NCI-H748 (cell line): Measurements from ENCODE around the gene PDE6H.

ENCODE experiments used
- DNase-seq: peaks from one replicate; lab custom pipeline; 2025; ENCODE audit not compliant: unreplicated experiment; lab: John Stamatoyannopoulos, UW

The PDE6H gene

GRCh38 chr12:14950982-14951746, 21.7 kb upstream of the PDE6H start:
- no peak for DNase-seq

DNA sequence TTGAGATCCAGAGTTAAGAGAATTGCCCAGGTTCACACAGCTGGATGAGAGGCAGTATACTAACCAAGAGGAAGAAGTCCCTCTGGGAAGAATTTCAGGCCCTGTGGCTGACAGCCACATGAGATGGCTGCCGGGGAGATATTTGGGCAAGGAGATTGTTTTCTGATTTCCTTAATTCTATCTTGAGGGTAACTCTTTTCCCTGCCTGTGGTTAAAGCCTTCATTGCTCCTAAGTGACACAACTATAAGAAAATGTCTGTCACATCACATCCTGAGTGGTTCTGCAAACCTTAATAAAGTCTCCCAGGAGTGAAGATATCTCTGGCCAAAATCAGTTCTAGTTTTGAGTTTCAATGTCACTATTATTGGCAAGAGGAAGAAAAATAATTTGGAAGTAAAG, 21.0 kb upstream of the PDE6H start:
- DNase-seq = no peak

- peak; percentile 62 for DNase-seq
Observed at GRCh38 chr12:14952299-14952921, 20.4 kb upstream of the PDE6H start.

DNA sequence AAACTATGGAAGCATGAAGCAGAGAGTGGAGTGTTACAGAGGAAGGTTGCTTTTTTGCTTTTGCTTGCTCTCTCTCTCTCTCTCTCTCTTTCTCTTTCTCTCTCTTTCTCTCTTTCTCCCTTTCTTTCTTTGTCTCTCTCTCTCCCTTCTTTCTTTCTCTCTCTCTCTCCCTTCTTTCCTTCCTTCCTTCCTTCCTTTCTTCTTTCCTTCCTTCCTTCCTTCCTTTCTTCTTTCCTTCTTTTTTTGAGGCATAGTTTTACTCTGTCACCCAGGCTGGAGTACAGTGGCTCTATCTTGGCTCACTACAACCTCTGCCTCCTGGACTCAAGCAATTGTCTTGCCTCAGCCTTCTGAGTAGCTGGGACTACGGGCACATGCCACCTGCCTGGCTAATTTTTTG, 19.1 kb upstream of the PDE6H start:
- DNase-seq = no peak

- no peak for DNase-seq
Observed at GRCh38 chr12:14954269-14954668, 18.6 kb upstream of the PDE6H start.

DNA sequence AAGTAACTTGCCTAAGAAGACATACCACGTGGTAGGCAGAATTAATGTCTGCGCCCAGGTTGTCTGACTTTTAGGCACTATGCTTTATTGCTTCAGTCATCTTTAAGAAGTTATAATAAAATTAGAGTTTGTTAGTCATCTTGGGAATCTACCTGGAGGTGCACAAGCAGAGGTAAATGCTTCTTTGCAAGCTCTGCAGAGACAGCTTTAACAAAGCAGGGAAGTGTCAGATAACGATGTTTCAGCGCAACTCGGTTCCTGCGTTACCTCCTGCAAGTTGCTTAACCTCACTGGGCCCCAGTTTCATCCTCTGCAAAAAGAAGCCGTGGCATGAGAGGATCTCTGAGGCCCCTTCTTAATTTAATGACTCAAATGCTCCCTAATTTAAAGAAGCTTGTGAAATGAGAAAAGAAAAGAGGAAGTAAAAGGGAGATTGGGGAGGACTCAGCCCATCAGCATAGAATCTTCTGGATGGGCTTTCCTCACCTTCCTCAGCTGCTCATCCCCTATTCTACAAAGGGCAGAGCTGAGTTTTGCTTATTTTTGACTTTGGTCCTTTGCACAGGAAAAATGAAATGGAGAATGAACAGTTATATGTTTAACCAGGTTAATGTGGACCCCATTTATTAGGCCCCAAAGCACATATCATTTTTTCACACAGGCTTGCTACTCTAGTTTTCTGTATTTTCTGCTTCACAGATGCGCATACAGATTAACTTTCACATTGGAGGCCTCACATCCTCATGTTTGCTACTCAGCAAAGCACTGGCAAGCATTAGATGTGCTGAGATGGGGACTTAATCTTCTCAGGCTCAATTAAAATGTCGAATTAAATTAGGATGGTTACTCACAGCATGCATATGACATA, 16.6 kb upstream of the PDE6H start:
- no peak for DNase-seq

DNA sequence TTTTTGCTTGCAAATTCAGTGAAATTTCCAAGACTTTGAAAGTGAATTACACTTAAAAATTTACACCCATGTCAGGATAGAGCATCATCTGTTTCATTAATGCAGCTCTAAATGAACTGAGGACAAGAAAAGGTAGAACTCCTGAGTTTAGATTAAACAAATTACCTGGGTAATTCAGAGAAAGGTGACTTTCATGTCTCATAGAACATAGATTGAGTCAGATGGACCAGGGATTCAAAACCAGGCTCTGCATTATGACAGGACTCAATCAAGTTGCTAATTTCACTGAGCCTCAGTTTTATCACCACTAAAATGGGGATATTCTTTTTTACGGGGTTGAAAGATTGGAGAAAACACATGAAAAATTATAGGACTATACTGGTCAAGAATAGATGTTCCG, 15.9 kb upstream of the PDE6H start:
- no peak for DNase-seq

DNA sequence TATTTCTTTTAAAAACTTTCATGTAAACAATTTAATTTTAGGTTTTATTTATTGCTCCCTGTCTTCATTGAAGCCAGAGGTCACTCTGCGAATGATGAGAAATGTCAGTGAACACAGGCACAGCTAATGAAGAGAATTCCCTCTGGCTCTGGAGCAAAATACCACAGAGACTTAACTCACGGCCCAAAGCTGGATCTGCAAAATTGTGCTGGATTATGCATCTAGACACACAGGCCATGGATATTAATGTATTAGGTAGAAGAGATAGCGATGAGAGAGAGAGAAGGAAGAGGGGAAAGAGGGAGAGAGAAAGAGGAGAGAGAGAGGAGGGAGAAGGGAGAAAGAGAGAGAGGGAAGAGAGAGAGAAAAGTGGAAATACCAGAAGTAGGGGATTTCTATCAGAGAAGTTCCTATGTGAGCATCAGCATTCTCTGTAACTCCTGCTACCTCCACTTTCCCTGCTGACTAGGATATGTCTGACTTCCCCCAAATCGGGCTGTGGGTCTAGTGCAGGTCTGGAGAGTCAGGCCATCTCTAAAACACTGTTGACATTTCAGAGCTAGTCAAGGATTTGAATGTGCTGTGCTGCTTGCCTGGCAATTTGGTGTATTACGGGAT, 15.2 kb upstream of the PDE6H start:
- no peak for DNase-seq

DNA sequence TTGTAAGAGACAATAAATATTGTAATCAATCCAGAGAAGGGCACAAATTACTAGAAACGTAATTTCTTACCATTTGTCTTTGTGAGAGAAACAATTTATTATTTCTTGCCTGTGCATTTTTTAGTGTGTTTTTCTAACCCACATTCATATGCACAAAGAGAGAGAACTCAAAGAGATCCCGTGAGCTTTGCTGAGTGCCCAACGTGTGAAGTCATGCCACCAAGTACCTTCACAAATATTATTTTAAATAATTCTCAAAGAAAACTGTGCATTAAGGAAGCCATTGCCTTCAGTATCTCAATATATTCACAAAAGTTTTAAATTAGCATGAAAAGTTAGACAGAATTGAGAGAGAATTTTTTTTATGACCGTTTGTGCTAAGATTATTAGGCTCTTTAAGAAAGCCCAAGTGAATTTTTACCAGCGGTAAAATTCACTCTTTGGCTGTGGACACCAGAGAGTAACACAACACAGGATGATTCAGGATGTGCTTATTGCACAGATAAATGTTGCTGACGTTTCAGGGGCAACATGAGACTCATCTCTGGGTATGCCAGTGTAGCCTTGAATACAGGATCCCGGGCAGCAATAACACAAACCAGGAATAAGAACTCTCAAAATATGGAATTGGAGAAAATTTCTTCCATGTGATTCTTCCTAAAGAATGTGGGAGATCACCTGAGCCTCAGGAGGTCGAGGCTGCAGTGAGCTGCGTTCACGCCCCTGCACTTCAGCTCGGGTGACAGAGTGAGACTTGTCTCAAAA, 14.3 kb upstream of the PDE6H start:
- no peak for DNase-seq

GRCh38 chr12:14959126-14959440, 13.8 kb upstream of the PDE6H start:
- no peak for DNase-seq

DNA sequence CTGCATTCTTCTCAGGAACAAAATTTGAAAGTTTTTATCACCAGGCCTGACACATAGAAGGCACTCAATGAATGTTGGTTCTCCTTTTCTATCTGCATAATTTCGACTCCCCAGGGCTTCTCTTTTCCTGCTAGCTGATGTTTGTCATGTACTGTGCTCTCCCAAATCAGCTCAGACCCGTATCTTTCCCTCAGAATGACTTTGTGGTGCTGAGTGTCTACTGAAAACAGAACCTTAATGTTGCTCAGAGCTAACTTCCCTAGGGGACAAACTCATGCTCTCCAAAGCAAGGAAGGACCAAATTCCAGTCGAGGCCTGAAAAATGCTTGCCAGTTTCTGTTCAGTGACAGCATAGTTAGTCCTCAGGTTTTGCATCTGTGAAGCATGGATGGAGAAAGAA, 13.4 kb upstream of the PDE6H start:
- DNase-seq = no peak

GRCh38 chr12:14959916-14960496, 12.8 kb upstream of the PDE6H start:
- no peak for DNase-seq

- no peak for DNase-seq
Observed at GRCh38 chr12:14960548-14961465, 12.0 kb upstream of the PDE6H start.

GRCh38 chr12:14961466-14962152, 11.2 kb upstream of the PDE6H start, which contains the start of gene ARHGDIB:
ARHGDIB (minus strand) TSS chr12:14961601; CDS start chr12:14950712, 10,889 bp downstream.
- no peak for DNase-seq

DNA sequence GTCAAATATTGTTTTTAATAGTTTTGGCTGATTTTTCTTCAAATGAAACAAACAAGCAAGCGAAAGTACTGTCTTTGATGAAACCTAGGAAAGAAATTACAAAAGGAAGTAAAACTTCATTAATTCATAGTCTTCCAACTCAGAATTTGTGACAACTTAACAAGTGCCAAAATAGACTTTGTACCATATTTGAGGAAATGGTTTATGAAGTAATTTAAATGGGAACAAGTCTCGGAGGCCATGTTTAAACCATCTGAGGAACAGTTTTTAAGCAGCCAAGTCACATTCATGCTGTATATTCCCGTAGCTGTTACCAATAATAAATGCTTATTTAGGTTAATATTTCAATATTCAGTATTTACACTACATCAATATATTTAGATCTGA, 10.7 kb upstream of the PDE6H start:
- DNase-seq = no peak

GRCh38 chr12:14962797-14963196, 10.0 kb upstream of the PDE6H start:
- DNase-seq = no peak

- DNase-seq = no peak
Observed at GRCh38 chr12:14963520-14963919, 9.3 kb upstream of the PDE6H start.

- DNase-seq = no peak
Observed at GRCh38 chr12:14964406-14964805, 8.4 kb upstream of the PDE6H start.

- DNase-seq = no peak
Observed at GRCh38 chr12:14965221-14965620, 7.6 kb upstream of the PDE6H start.
